GM12891 (cell line): ENCODE results near the gene PRODH2.

Source experiments
- POLR2A ChIP-seq: IDR thresholded peaks from 2 replicates; pipeline ENCODE4 v1.6.1; 2011; ENCODE audit warnings: low read depth, low read length, control low read depth
- POLR2AphosphoS5 ChIP-seq: IDR thresholded peaks from 2 replicates; pipeline ENCODE4 v1.6.1; 2011; ENCODE audit warnings: low read depth, low read length, control low read depth
- TAF1 ChIP-seq: IDR thresholded peaks from 2 replicates; pipeline ENCODE4 v1.6.1; 2011; ENCODE audit warnings: low read depth, low read length, control low read depth

DNA sequence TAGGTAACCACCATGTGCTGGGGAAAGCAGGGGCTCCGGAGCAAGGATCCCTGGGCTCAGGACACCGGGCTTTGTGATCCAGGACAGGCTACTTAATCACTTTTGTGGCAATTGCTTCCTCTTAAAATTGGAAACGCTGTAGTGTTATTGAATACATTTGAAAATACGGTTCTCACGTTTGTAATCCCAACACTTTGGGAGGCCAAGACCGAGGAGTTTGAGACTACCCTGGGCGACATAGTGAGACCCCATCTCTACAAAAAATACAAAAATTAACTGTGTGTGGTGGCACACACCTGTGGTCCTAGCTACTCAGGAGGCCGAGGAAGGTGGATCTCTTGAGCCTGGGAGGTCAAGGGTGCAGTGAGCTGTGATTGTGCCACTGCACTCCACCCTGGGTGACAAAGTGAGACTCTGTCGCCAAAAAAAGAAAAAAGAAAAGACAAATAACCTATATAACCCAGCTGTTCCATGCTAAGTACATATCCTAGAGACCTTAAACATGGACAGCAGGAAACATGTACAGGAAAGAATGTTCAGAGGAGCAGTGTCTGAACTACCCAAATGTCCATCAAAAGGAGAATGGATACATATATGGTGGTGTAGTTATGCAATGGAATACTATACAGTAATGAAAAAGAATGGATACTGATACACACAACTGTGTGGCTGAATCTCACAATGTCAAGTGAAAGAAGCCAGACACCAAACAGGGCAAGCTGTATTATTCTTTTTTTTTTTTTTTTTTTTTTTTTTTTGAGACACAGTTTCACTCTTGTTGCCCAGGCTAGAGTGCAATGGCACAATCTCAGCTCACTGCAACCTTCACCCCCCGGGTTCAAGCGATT, 622 bp upstream of the PRODH2 start:
- no peak for TF ChIP-seq TAF1
- TF ChIP-seq POLR2A = no peak
- TF ChIP-seq POLR2AphosphoS5 = no peak
